GM12865 (cell line): ENCODE measurements around the gene OR6C68.
"Not testable (repeated sequence)": the region's sequence is repeated elsewhere in the genome, so short reads cannot be mapped to it uniquely, and the experiment has no call there.

Experiments
- DNase-seq: peaks from one replicate; pipeline ENCODE4 v3.0.0; 2010; ENCODE audit warnings: low read depth
- H3K4me3 ChIP-seq: 2 replicates; pipeline ENCODE4 v1.5.1; 2011; ENCODE audit warnings: mild to moderate bottlenecking, low read depth, low read length, control low read depth
- TF ChIP-seq, protein P1 (sequence below): IDR thresholded peaks from 2 replicates; pipeline ENCODE4 v1.5.1; 2011; ENCODE audit warnings: low read length, control low read depth, low read depth, inconsistent platforms; ENCODE audit not compliant: insufficient read depth; ENCODE audit errors: missing control alignments

Gene OR6C68

GRCh38 chr12:55469291-55469690 is 22.9 kb upstream of the OR6C68 start:
- no peak for DNase-seq
- no peak overlapping the region for H3K4me3 ChIP-seq
- TF ChIP-seq, protein P1, sequence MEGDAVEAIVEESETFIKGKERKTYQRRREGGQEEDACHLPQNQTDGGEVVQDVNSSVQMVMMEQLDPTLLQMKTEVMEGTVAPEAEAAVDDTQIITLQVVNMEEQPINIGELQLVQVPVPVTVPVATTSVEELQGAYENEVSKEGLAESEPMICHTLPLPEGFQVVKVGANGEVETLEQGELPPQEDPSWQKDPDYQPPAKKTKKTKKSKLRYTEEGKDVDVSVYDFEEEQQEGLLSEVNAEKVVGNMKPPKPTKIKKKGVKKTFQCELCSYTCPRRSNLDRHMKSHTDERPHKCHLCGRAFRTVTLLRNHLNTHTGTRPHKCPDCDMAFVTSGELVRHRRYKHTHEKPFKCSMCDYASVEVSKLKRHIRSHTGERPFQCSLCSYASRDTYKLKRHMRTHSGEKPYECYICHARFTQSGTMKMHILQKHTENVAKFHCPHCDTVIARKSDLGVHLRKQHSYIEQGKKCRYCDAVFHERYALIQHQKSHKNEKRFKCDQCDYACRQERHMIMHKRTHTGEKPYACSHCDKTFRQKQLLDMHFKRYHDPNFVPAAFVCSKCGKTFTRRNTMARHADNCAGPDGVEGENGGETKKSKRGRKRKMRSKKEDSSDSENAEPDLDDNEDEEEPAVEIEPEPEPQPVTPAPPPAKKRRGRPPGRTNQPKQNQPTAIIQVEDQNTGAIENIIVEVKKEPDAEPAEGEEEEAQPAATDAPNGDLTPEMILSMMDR = no peak

- H3K4me3 ChIP-seq = no peak within 1 kb of the TSS
- TF ChIP-seq, protein P1 = no peak
- no peak for DNase-seq
Measured at GRCh38 chr12:55470088-55470829, 21.9 kb upstream of the OR6C68 start, which contains the start of gene OR6C70. Gene OR6C70, minus strand, starts transcription at chr12:55470138. Its CDS starts 0 bp downstream, at chr12:55470138.

- H3K4me3 ChIP-seq = no peak overlapping the region
- no peak for DNase-seq
- TF ChIP-seq, protein P1 = no peak
Measured at GRCh38 chr12:55472264-55472663, 19.9 kb upstream of the OR6C68 start.

DNA sequence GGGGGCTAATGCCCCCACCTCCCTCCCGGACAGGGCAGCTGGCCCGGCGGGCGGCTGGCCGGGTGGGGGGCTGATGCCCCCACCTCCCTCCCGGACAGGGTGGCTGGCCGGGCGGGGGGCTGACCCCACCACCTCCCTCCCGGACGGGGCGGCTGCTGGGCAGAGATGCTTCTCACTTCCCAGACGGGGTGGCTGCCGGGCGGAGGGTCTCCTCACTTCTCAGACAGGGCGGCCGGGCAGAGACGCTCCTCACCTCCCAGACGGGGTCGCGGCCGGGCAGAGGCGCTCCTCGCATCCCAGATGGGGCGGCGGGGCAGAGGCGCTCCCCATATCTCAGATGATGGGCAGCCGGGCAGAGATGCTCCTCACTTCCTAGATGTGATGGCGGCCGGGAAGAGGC is 13.0 kb upstream of the OR6C68 start:
- not testable (repeated sequence) for H3K4me3 ChIP-seq, DNase-seq

DNA sequence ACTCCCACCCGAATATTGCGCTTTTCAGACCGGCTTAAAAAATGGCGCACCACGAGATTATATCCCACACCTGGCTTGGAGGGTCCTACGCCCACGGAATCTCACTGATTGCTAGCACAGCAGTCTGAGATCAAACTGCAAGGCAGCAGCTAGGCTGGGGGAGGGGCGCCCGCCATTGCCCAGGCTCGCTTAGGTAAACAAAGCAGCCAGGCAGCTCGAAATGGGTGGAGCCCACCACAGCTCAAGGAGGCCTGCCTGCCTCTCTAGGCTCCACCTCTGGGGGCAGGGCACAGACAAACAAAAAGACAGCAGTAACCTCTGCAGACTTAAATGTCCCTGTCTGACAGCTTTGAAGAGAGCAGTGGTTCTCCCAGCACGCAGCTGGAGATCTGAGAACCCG is 7.9 kb upstream of the OR6C68 start:
- H3K4me3 ChIP-seq, DNase-seq: not testable (repeated sequence)

DNA sequence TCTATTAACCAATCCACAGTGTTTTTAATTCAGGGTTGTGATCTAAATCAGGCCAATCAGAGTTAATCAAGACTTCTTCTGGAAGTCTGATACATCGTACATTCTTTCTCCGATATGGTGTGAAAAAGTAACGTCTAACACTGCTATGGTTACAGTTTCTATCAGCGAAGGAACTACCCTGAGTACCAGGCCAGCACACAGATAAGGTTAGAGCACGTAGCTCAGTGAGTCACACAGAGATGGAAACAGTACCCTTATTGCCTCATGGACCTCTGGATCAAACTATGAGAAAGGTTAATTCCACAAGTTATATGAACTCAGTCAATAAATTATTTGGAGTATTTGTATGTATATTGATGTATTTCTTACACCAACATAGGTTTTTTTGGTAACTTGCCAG is 3.3 kb downstream of the OR6C68 start:
- TF ChIP-seq, protein P1 = no peak
- H3K4me3 ChIP-seq = no peak overlapping the region
- no peak for DNase-seq

DNA sequence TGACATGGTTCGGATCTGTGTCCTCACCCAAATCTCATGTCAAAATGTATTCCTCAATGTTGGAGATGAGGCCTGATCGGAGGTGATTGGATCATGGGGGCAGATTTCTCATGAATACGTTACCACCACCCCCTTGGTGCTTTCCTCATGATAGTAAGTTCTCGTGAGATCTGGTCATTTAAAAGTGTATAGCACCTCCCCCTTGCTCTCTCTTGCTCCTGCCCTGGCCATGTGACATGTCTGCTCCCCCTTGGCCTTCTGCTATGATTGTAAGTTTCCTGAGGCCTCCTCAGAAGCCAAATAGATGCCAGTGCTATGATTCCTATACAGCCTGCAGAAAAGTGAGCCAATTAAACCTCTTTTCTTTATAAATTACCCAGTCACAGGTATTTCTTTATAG is 7.1 kb downstream of the OR6C68 start:
- H3K4me3 ChIP-seq = no peak overlapping the region
- no peak for DNase-seq
- TF ChIP-seq, protein P1 = no peak

GRCh38 chr12:55499810-55500252 is 7.7 kb downstream of the OR6C68 start:
- DNase-seq = no peak
- TF ChIP-seq, protein P1 = no peak
- no peak overlapping the region for H3K4me3 ChIP-seq
